GM20000 (cell line): ENCODE data around the gene GSTM3.
A peak's percentile ranks its signal among the peaks of the same experiment; 100 is the strongest.

ENCODE experiments used
- DNase-seq: peaks from one replicate; pipeline ENCODE4 v3.0.0; 2012; ENCODE audit warnings: low spot score
- TF ChIP-seq, protein P1 (sequence below): IDR thresholded peaks from 2 replicates; pipeline ENCODE4 v1.5.1; 2012; ENCODE audit warnings: mild to moderate bottlenecking, control low read depth; ENCODE audit errors: extremely low read depth, missing control alignments

The GSTM3 gene

DNA sequence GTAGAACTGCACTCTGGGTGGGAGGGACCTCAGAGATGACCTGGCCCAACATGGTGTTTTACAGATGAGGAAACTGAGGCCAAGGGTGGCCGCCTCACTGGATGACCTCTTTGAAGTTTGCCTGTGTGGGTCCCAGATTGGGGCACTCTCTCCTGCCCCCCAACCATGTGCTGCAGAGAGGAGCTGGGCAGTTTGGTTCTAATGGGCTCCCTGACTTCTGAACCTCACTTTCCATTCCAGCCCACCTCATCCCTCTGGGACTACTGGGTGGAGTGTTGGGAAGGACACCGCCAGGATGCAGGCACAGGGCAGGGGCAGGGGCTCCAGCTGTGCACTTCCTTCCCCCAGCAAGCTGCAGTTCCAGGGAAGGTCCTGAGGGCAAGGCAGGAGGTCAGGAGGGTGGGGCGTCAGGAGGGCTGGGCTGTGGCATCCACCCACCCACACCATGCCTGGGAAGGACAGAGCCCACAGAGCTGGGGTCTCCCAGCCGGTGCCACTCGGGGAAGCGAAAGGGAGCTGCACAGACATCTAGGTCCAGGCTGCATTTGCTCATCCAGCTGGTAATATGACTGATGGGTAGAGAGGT is 33.2 kb upstream of the GSTM3 start:
- DNase-seq, result no peak
- TF ChIP-seq, protein P1, sequence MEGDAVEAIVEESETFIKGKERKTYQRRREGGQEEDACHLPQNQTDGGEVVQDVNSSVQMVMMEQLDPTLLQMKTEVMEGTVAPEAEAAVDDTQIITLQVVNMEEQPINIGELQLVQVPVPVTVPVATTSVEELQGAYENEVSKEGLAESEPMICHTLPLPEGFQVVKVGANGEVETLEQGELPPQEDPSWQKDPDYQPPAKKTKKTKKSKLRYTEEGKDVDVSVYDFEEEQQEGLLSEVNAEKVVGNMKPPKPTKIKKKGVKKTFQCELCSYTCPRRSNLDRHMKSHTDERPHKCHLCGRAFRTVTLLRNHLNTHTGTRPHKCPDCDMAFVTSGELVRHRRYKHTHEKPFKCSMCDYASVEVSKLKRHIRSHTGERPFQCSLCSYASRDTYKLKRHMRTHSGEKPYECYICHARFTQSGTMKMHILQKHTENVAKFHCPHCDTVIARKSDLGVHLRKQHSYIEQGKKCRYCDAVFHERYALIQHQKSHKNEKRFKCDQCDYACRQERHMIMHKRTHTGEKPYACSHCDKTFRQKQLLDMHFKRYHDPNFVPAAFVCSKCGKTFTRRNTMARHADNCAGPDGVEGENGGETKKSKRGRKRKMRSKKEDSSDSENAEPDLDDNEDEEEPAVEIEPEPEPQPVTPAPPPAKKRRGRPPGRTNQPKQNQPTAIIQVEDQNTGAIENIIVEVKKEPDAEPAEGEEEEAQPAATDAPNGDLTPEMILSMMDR, result no peak

DNA sequence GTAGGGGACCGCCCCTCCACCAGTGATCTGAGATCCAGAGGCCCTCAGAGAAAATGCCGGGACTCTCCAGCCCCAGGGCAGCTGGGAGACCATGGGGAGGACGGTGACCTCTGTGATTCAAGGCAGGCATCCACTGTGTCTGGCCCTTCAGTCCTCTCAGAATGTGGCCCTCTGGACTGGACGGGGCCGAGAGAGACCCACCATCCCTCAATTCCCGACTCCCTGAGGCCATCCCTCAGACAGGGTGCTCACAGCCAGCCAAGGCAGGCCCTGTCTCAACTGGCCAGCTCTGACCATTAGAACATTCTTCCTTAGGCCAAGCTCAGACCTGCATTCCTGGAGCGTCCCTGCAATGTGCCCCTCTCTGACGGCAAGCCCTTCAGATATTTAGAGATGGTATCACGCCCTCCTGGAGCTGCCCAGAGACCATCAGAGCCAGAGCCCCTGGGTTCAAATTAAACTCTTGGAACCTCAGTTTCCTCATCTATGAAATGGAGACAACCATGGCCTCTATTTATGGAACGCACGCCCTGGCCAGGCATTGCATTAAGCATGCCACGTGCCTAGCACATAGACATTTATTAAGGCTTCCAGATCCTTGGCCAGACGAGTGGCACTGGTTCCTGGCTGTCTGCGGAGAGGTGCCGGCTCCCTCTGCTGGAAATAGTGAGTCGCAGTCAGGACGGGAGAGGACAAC is 32.5 kb upstream of the GSTM3 start:
- DNase-seq, result peak; percentile 79
- TF ChIP-seq, protein P1, result peak; percentile 80

DNA sequence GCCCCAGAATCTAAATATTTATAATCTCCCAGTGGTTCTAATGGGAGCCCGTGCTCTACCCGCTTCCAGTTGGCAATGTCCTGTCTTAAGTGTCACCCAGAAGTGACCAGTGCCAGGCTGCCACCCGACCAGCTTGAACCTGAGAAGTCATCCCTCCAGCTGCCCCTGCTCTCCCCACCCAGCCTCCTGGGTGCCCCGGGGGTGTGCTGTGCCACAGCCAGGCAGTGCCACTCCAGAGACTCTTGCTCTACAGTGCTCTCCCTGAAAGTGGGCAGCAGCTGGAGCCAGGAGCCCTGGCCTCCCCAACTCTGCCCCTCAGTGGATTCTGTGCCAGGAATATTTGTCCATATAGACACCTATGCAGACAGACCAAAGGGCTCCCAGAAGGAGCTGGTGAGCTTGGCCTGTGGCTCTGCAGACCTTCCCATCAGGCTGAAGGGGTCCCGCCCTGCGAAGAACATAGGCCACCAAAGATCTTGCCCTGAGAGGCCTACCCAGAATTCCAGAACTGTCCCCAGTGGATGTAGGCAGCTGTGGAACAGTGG is 31.9 kb upstream of the GSTM3 start:
- TF ChIP-seq, protein P1, result no peak
- DNase-seq, result no peak

DNA sequence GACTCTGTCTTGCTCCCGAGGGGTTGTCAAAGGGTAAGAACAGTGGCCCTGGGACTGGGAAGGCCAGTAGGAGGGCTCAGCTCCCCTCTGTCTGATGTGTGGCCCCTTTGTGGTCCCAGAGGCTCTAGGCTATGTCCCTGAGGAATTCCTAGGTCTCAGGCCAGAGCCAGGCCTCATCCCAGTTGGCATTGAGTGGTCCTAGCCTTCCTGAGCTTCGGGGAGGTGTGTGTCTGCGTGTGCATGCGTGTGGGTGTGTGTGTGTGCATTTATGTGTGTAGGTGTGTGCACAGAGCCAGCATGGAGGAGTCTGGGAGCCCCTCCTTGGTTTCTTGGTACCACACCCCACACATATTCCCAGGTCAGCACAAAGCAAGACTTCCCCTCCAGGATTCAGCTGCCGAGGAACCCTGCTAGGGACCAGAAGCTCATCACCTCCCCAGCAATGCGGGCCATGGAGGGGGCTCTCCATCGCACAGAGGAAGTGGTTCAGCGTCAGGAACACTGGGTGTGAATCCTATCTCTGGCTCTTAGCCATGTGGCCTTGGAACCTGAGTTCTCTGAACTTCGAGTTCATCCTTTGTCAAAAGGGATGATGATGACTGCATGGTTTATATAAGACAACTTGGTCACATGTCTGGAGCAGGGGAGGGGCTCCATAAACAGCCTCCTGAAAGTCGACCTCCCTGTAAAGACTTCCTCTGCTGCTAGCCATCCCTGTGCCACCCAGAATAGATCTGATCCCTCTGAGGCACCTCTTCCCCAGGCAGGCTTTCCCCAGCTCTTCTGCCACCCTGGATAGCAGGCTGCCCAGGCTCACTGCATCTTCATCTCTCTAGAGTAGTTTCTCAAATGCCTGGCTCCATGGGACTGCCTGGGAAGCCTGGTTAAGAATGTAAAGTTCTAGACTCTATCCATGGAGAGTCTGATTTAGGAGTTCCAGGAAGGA is 31.1 kb upstream of the GSTM3 start:
- TF ChIP-seq, protein P1, result no peak
- DNase-seq, result no peak

DNA sequence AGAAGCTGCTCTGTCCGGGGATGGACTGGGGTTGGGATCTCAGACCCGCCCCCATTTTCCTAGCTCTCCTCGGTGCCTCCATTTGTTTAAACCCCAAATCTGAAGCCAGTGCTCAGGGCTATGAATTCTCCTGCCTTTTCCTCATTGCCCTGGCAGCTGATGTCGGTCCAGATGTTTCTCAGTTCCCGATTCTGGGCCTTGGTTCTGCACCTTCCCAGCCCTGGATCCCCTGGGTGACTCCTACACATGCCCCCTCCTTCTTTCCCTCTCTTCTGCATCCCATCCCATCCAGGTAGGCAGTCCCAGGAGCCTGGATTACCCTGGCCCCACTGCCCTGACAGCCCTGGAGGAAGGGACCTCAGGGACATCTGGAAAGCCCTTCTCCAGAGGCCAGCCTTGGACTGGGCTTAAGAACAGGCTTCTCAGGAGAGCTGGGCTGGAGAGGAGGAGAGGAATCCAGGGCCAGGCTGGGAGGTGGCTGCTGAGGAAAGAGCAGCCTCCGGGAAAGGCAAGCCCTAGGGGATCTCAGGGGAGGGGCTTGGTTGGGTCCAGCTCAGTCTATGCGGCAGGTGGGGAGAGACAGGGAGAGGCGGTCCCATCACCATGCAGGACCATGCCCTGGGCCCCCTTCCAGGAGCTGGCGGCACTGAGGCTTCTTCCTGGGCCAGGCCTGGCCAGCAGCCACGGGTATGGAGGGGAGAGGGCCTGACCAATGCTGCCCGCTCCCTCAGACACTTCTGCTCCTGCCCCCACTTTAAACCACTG is 29.7 kb upstream of the GSTM3 start:
- no peak for DNase-seq

DNA sequence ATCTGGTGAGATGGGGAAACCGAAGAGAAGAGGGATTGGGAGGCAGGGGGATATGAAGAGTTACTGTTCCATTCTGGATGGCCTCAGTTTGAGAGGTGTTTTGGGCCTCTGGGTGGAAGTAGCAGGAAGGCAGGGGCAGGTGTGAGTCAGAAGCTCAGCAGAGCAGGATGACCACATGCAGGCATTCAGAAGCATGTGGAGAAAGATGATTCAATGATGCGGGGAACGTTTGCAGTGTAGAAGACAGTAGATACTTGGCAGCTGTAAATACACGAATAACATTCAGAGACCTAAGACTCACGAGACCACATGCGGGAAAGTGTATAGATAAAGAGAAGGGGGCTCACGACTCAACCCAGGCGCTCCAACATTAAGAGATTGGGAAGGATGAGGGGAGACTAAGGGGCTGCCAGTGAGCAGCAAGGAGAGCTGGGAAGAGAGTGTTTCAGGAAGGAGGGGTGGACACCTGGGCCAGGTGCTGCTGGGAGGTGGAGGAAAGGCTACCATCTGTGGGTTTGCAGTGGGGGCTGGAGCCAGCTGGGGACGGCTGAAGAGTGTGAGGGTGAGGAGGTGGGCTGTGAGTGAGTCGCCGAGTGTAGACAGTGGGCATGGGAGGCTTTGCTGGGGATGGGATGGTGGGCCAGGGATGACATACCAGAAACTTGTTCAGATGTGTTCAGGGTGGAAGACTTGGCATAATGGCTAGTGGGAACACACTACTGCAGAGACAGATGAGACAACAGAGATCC is 28.7 kb upstream of the GSTM3 start:
- TF ChIP-seq, protein P1, result no peak
- no peak for DNase-seq

More for the DNA sequence above, 29.7 kb upstream of the GSTM3 start:
- TF ChIP-seq, protein P1, result no peak
